Panc1 (cell line): ENCODE data around the gene FANK1.

ENCODE experiments used
- CTCF ChIP-seq: fragments of 450-650 bp; IDR thresholded peaks from 2 replicates; pipeline ENCODE4 v1.5.1; 2017; ENCODE audit warnings: mild to moderate bottlenecking
- REST ChIP-seq, 2 experiments: IDR thresholded peaks; 2 replicates each; pipeline ENCODE4 v1.6.1; 2011 to 2012; ENCODE audit warnings: low read depth in 2 of 2, control low read depth in 1 of 2, low read length in 1 of 2, mild to moderate bottlenecking in 1 of 2, moderate library complexity in 1 of 2; ENCODE audit not compliant: insufficient read depth in 1 of 2

GRCh38 chr10:126054191-126054590 is 157.8 kb downstream of the FANK1 start:
- TF ChIP-seq CTCF (no peak), REST (IDR thresholded peaks at IDR 0.05; ENCODE audit: insufficient read depth in 1 of 2, low read depth in 2 of 2, low read length in 1 of 2) (no peak)
